Erythroblast (primary cell): ENCODE data around the gene RELN.

Source experiments
- GATA1 ChIP-seq: IDR thresholded peaks from 2 replicates; pipeline ENCODE4 v1.6.1; 2011; ENCODE audit warnings: low read depth, mild to moderate bottlenecking, control low read depth, low read length, moderate library complexity
- POLR2A ChIP-seq: IDR thresholded peaks from 2 replicates; pipeline ENCODE4 v1.6.1; 2011; ENCODE audit warnings: mild to moderate bottlenecking, low read length

GRCh38 chr7:103918631-103919271, 70.7 kb downstream of the RELN start:
- TF ChIP-seq POLR2A = no peak
- TF ChIP-seq GATA1 = no peak
